ENCODE data around the gene NEMP2. TPM values are rescaled to one million over a fixed set of nuclear protein-coding genes. Genes with fewer than 3 reads are reported as not detected.

NEMP2 gene
- total and polyA plus RNA-seq, 10 donors = 0.89 to 19.2 (median 10.7) TPM

GRCh38 chr2:190477661-190478454, 56.7 kb downstream of the NEMP2 start:
- TF ChIP-seq, protein P1, sequence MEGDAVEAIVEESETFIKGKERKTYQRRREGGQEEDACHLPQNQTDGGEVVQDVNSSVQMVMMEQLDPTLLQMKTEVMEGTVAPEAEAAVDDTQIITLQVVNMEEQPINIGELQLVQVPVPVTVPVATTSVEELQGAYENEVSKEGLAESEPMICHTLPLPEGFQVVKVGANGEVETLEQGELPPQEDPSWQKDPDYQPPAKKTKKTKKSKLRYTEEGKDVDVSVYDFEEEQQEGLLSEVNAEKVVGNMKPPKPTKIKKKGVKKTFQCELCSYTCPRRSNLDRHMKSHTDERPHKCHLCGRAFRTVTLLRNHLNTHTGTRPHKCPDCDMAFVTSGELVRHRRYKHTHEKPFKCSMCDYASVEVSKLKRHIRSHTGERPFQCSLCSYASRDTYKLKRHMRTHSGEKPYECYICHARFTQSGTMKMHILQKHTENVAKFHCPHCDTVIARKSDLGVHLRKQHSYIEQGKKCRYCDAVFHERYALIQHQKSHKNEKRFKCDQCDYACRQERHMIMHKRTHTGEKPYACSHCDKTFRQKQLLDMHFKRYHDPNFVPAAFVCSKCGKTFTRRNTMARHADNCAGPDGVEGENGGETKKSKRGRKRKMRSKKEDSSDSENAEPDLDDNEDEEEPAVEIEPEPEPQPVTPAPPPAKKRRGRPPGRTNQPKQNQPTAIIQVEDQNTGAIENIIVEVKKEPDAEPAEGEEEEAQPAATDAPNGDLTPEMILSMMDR (IDR thresholded peaks at IDR 0.05 in 8 of 11, conservative IDR thresholded peaks at IDR 0.05 in 3 of 11) = no peak
- no peak for TF ChIP-seq POLR2AphosphoS5 (IDR thresholded peaks at IDR 0.05)
- no peak for DNase-seq
- Histone ChIP-seq H3K27me3 (replicated peaks in 1 of 7) (no peaks in the 10 kb centered on the region), H3K27ac (peak overlapping the region in 3 of 8 donors; percentile 18 to 33 (median 27)), H3K4me1 (peaks cover 0 to 24% (median 4%) of the 10 kb centered on the region in 6 donors), H3K9me3 (no peaks in the 10 kb centered on the region), H3K36me3 (no peaks in the 10 kb centered on the region), H3K4me3 (no peak overlapping the region)
- intact Hi-C loops (cut with DNase I; ENCODE audit: low total_unique reads) = no loop called here
- WGBS, 5 donors = 75 to 93% (median 89%) methylated on average over 4 of the region's 4 CpGs

GRCh38 chr2:190470256-190470826, 64.2 kb downstream of the NEMP2 start:
- Histone ChIP-seq H3K4me1 (peaks cover 10 to 52% (median 30%) of the 10 kb centered on the region in 6 donors), H3K9me3 (no peaks in the 10 kb centered on the region), H3K27me3 (replicated peaks in 1 of 7) (no peaks in the 10 kb centered on the region), H3K27ac (peak overlapping the region in 7 of 8 donors; percentile 27 to 88 (median 73)), H3K4me3 (no peak overlapping the region), H3K36me3 (peaks cover 0 to 20% (median 4%) of the 10 kb centered on the region in 6 donors)
- TF ChIP-seq, protein P1 (IDR thresholded peaks at IDR 0.05 in 8 of 11, conservative IDR thresholded peaks at IDR 0.05 in 3 of 11) = no peak
- TF ChIP-seq POLR2AphosphoS5 (IDR thresholded peaks at IDR 0.05) = no peak
- TF ChIP-seq POLR2A (IDR thresholded peaks at IDR 0.05) = no peak
- no peak for DNase-seq
- intact Hi-C loops (cut with DNase I; ENCODE audit: low total_unique reads) = no loop called here
- WGBS, 5 donors = 81% methylated on average over 5 of the region's 5 CpGs

GRCh38 chr2:190469771-190470170, 64.8 kb downstream of the NEMP2 start:
- no peak for DNase-seq
- intact Hi-C loops (cut with DNase I; ENCODE audit: low total_unique reads) = no loop called here
- H3K4me1 ChIP-seq = peaks cover 10 to 57% (median 35%) of the 10 kb centered on the region in 6 donors
- TF ChIP-seq, protein P1 (IDR thresholded peaks at IDR 0.05 in 8 of 11, conservative IDR thresholded peaks at IDR 0.05 in 3 of 11) = no peak
- peak in 1 of 3 donors; percentile 61 for TF ChIP-seq POLR2A (IDR thresholded peaks at IDR 0.05)
- TF ChIP-seq POLR2AphosphoS5 (IDR thresholded peaks at IDR 0.05) = peak in 1 of 3 donors; percentile 82
- H3K9me3 ChIP-seq = no peaks in the 10 kb centered on the region
- H3K4me3 ChIP-seq = no peak overlapping the region
- H3K27ac ChIP-seq = peak overlapping the region; percentile 68 to 88 (median 75)
- H3K27me3 ChIP-seq (replicated peaks in 1 of 7) = no peaks in the 10 kb centered on the region
- 68 to 85% (median 73%) methylated on average over 2 of the region's 2 CpGs for WGBS, 5 donors
- H3K36me3 ChIP-seq = peaks cover 0 to 20% (median 4%) of the 10 kb centered on the region in 6 donors

Measured in spleen (tissue), 11 donors.